ENCODE results near the gene LRRC32. TPM values are rescaled to one million over a fixed set of nuclear protein-coding genes. Genes with fewer than 3 reads are reported as not detected.

LRRC32 gene
- total and polyA plus RNA-seq, 9 of the 15 experiments (the other 6 are each of a cell fraction or from before 2014, with no cell fraction given): 0.10 to 0.50 (median 0.19) TPM; not detected in 5

GRCh38 chr11:76622493-76623094 lies 48.0 kb downstream of the LRRC32 start:
- no peaks in the 10 kb centered on the region for H3K79me2 ChIP-seq (ENCODE audit: control insufficient read depth, insufficient read depth, low read length)
- no peak overlapping the region for H2AFZ ChIP-seq (ENCODE audit: low read depth, low read length)
- ATAC-seq (no peak), FAIRE-seq (no peak), DNase-seq (ENCODE audit: extremely low read depth in 1 of 4, low spot score in 3 of 4) (no peak)
- peaks cover 14 to 19% of the 10 kb centered on the region in 2 experiments; a peak in 4 of 5 replicates for H3K4me1 ChIP-seq (replicated peaks in 1 of 2; ENCODE audit: control insufficient read depth in 2 of 2, insufficient read depth in 2 of 2, low read length in 2 of 2)
- H3K4me2 ChIP-seq (ENCODE audit: insufficient read depth, low read length): no peak overlapping the region
- H3K9me3 ChIP-seq (replicated peaks; ENCODE audit: control insufficient read depth, insufficient read depth, low read depth, low read length): peaks cover 7% of the 10 kb centered on the region; the same call in 1 of the 2 replicates
- CTCF ChIA-PET (ENCODE audit: low intra/inter-chr PET ratio): no interaction called here
- POLR2A ChIA-PET: interaction anchor here (0.6 to 1.3 kb wide), 2 partner anchors 9 to 17 kb away, joined by 3 to 5 read pairs; no protein-coding TSS in a partner anchor
- H3K27me3 ChIP-seq (ENCODE audit: control insufficient read depth in 2 of 2, insufficient read depth in 2 of 2, low read length in 2 of 2): no peaks in the 10 kb centered on the region
- in situ Hi-C loops (cut with MboI) (no loop called here), intact Hi-C loops (cut with micrococcal nuclease) (no loop called here)
- 21% methylated on average over 4 of the region's 5 CpGs for WGBS (ENCODE audit: insufficient coverage, low coverage, missing lambda C conversion rate)
- H3K9me1 ChIP-seq (ENCODE audit: control insufficient read depth, insufficient read depth, low read length): no peaks in the 10 kb centered on the region
- no peaks in the 10 kb centered on the region for H3K36me3 ChIP-seq (ENCODE audit: control insufficient read depth, insufficient read depth, low read length)
- no peak overlapping the region for H3K27ac ChIP-seq (ENCODE audit: extremely low read depth, low read depth, low read length)
- H4K20me1 ChIP-seq (replicated peaks; ENCODE audit: control insufficient read depth, insufficient read depth, low read length): no peaks in the 10 kb centered on the region
- H3K9ac ChIP-seq (ENCODE audit: insufficient read depth in 1 of 2, low read depth in 2 of 2, low read length in 2 of 2): no peak overlapping the region
- no TSS peak for BruUV-seq (replicated peaks)
- TF ChIP-seq NFATC3 (IDR thresholded peaks at IDR 0.05): no peak
- no peak for TF ChIP-seq GABPB1 (CRISPR knock-in tag; IDR thresholded peaks at IDR 0.05)
- TF ChIP-seq NR0B1 (IDR thresholded peaks at IDR 0.05; ENCODE audit: partially characterized antibody): no peak
- TF ChIP-seq ZNF134 (CRISPR knock-in tag; conservative IDR thresholded peaks at IDR 0.05): no peak
- TF ChIP-seq MBD2 (IDR thresholded peaks at IDR 0.05; ENCODE audit: borderline replicate concordance, low read depth): no peak
- no peak for TF ChIP-seq ZKSCAN1 (IDR thresholded peaks at IDR 0.05; ENCODE audit: low read depth, low read length)
- no peak for TF ChIP-seq ESRRA (IDR thresholded peaks at IDR 0.05; ENCODE audit: borderline replicate concordance, low read depth)
- TF ChIP-seq ZNF830 (CRISPR knock-in tag; IDR thresholded peaks at IDR 0.05): no peak
- TF ChIP-seq TFAP4 (CRISPR knock-in tag; IDR thresholded peaks at IDR 0.05; ENCODE audit: borderline replicate concordance): no peak
- no peak for TF ChIP-seq ATF3 (IDR thresholded peaks at IDR 0.05)
- TF ChIP-seq ATF3 (CRISPR knock-in tag; conservative IDR thresholded peaks at IDR 0.05): no peak
- H3K4me3 ChIP-seq: no peak overlapping the region
